Mammary epithelial cell (primary cell): ENCODE data around the gene CMSS1.

Experiments
- EZH2 ChIP-seq: IDR thresholded peaks from 2 replicates; pipeline ENCODE4 v1.6.1; 2012; ENCODE audit warnings: low read length, inconsistent platforms, borderline replicate concordance
- TF ChIP-seq, protein P1 (sequence below), 2 donors: IDR thresholded peaks in 1 of 2; conservative IDR thresholded peaks in 1 of 2; 2 replicates each; pipeline ENCODE4 v1.5.1; 2011 to 2012; ENCODE audit warnings: inconsistent platforms in 2 of 2, low read length in 2 of 2, mild to moderate bottlenecking in 2 of 2, control low read depth in 1 of 2, low read depth in 1 of 2; ENCODE audit not compliant: insufficient read depth in 1 of 2; ENCODE audit errors: extremely low read depth in 1 of 2

- TF ChIP-seq, protein P1, sequence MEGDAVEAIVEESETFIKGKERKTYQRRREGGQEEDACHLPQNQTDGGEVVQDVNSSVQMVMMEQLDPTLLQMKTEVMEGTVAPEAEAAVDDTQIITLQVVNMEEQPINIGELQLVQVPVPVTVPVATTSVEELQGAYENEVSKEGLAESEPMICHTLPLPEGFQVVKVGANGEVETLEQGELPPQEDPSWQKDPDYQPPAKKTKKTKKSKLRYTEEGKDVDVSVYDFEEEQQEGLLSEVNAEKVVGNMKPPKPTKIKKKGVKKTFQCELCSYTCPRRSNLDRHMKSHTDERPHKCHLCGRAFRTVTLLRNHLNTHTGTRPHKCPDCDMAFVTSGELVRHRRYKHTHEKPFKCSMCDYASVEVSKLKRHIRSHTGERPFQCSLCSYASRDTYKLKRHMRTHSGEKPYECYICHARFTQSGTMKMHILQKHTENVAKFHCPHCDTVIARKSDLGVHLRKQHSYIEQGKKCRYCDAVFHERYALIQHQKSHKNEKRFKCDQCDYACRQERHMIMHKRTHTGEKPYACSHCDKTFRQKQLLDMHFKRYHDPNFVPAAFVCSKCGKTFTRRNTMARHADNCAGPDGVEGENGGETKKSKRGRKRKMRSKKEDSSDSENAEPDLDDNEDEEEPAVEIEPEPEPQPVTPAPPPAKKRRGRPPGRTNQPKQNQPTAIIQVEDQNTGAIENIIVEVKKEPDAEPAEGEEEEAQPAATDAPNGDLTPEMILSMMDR (conservative IDR thresholded peaks at IDR 0.05 in 1 of 2, IDR thresholded peaks at IDR 0.05 in 1 of 2; ENCODE audit: extremely low read depth in 1 of 2, insufficient read depth in 1 of 2, low read depth in 1 of 2, low read length in 2 of 2): no peak
- TF ChIP-seq EZH2: no peak
Measured at GRCh38 chr3:99858469-99858868, 40.8 kb downstream of the CMSS1 start.
